ENCODE results near the gene IFRD1.

The IFRD1 gene

GRCh38 chr7:112485766-112486165, 35.5 kb downstream of the IFRD1 start (continued):
- no peak for TF ChIP-seq ZFP3 (CRISPR knock-in tag; IDR thresholded peaks at IDR 0.05)
- TF ChIP-seq ZNF565 (CRISPR knock-in tag; conservative IDR thresholded peaks at IDR 0.05; ENCODE audit: low read depth): no peak
- TF ChIP-seq, protein P1, sequence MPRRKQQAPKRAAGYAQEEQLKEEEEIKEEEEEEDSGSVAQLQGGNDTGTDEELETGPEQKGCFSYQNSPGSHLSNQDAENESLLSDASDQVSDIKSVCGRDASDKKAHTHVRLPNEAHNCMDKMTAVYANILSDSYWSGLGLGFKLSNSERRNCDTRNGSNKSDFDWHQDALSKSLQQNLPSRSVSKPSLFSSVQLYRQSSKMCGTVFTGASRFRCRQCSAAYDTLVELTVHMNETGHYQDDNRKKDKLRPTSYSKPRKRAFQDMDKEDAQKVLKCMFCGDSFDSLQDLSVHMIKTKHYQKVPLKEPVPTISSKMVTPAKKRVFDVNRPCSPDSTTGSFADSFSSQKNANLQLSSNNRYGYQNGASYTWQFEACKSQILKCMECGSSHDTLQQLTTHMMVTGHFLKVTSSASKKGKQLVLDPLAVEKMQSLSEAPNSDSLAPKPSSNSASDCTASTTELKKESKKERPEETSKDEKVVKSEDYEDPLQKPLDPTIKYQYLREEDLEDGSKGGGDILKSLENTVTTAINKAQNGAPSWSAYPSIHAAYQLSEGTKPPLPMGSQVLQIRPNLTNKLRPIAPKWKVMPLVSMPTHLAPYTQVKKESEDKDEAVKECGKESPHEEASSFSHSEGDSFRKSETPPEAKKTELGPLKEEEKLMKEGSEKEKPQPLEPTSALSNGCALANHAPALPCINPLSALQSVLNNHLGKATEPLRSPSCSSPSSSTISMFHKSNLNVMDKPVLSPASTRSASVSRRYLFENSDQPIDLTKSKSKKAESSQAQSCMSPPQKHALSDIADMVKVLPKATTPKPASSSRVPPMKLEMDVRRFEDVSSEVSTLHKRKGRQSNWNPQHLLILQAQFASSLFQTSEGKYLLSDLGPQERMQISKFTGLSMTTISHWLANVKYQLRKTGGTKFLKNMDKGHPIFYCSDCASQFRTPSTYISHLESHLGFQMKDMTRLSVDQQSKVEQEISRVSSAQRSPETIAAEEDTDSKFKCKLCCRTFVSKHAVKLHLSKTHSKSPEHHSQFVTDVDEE (CRISPR knock-in tag; IDR thresholded peaks at IDR 0.05): no peak
- TF ChIP-seq ESRRG (CRISPR knock-in tag; IDR thresholded peaks at IDR 0.05): no peak
- TF ChIP-seq CSDC2 (CRISPR knock-in tag; IDR thresholded peaks at IDR 0.05): no peak
- TF ChIP-seq ISL1 (CRISPR knock-in tag; IDR thresholded peaks at IDR 0.05): no peak

- TF ChIP-seq, protein P2, sequence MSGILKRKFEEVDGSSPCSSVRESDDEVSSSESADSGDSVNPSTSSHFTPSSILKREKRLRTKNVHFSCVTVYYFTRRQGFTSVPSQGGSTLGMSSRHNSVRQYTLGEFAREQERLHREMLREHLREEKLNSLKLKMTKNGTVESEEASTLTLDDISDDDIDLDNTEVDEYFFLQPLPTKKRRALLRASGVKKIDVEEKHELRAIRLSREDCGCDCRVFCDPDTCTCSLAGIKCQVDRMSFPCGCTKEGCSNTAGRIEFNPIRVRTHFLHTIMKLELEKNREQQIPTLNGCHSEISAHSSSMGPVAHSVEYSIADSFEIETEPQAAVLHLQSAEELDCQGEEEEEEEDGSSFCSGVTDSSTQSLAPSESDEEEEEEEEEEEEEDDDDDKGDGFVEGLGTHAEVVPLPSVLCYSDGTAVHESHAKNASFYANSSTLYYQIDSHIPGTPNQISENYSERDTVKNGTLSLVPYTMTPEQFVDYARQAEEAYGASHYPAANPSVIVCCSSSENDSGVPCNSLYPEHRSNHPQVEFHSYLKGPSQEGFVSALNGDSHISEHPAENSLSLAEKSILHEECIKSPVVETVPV (CRISPR knock-in tag; IDR thresholded peaks at IDR 0.05): no peak
- TF ChIP-seq POU6F1 (CRISPR knock-in tag; IDR thresholded peaks at IDR 0.05; ENCODE audit: borderline replicate concordance, low read depth): no peak
- ATAC-seq: no peak
Measured at GRCh38 chr7:112487457-112488263, 37.4 kb downstream of the IFRD1 start.

DNA sequence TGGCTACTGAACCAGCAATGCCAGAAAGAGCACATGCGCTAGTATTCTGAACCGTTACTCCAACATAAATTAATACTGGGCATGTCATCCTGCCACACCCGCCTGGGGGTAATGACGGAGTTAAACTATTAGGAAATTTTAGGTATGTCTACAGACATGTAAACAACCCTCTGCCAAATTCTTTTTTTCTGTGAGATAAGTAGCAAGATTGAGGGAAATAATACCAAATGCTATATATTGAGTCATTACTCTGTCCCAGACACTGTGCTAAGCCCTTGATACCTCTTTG, 37.9 kb downstream of the IFRD1 start:
- ATAC-seq: no peak

More for the DNA sequence above, 37.9 kb downstream of the IFRD1 start:
- TF ChIP-seq, protein P3, sequence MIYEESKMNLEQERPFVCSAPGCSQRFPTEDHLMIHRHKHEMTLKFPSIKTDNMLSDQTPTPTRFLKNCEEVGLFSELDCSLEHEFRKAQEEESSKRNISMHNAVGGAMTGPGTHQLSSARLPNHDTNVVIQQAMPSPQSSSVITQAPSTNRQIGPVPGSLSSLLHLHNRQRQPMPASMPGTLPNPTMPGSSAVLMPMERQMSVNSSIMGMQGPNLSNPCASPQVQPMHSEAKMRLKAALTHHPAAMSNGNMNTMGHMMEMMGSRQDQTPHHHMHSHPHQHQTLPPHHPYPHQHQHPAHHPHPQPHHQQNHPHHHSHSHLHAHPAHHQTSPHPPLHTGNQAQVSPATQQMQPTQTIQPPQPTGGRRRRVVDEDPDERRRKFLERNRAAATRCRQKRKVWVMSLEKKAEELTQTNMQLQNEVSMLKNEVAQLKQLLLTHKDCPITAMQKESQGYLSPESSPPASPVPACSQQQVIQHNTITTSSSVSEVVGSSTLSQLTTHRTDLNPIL (CRISPR knock-in tag; IDR thresholded peaks at IDR 0.05; ENCODE audit: low read depth): no peak
- TF ChIP-seq PPARA (CRISPR knock-in tag; IDR thresholded peaks at IDR 0.05; ENCODE audit: borderline replicate concordance) (no peak), ZNF565 (CRISPR knock-in tag; conservative IDR thresholded peaks at IDR 0.05; ENCODE audit: low read depth) (no peak), TCF4 (CRISPR knock-in tag; IDR thresholded peaks at IDR 0.05; ENCODE audit: borderline replicate concordance) (no peak), ZC3H10 (CRISPR knock-in tag; IDR thresholded peaks at IDR 0.05) (no peak), RARB (CRISPR knock-in tag; IDR thresholded peaks at IDR 0.05) (no peak), ZFP30 (CRISPR knock-in tag; IDR thresholded peaks at IDR 0.05) (no peak), ISL1 (CRISPR knock-in tag; IDR thresholded peaks at IDR 0.05) (no peak), ZNF70 (CRISPR knock-in tag; IDR thresholded peaks at IDR 0.05) (no peak), CSDC2 (CRISPR knock-in tag; IDR thresholded peaks at IDR 0.05) (no peak), ZFP3 (CRISPR knock-in tag; IDR thresholded peaks at IDR 0.05) (no peak), ESRRG (CRISPR knock-in tag; IDR thresholded peaks at IDR 0.05) (no peak), TOX (CRISPR knock-in tag; IDR thresholded peaks at IDR 0.05; ENCODE audit: borderline replicate concordance) (no peak), SNAI2 (CRISPR knock-in tag; IDR thresholded peaks at IDR 0.05) (no peak), ARNTL (CRISPR knock-in tag; IDR thresholded peaks at IDR 0.05; ENCODE audit: borderline replicate concordance, low read depth) (no peak), POU6F1 (CRISPR knock-in tag; IDR thresholded peaks at IDR 0.05; ENCODE audit: borderline replicate concordance, low read depth) (no peak)
- TF ChIP-seq, protein P1 (CRISPR knock-in tag; IDR thresholded peaks at IDR 0.05): no peak
- TF ChIP-seq, protein P4, sequence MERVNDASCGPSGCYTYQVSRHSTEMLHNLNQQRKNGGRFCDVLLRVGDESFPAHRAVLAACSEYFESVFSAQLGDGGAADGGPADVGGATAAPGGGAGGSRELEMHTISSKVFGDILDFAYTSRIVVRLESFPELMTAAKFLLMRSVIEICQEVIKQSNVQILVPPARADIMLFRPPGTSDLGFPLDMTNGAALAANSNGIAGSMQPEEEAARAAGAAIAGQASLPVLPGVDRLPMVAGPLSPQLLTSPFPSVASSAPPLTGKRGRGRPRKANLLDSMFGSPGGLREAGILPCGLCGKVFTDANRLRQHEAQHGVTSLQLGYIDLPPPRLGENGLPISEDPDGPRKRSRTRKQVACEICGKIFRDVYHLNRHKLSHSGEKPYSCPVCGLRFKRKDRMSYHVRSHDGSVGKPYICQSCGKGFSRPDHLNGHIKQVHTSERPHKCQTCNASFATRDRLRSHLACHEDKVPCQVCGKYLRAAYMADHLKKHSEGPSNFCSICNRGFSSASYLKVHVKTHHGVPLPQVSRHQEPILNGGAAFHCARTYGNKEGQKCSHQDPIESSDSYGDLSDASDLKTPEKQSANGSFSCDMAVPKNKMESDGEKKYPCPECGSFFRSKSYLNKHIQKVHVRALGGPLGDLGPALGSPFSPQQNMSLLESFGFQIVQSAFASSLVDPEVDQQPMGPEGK (CRISPR knock-in tag; IDR thresholded peaks at IDR 0.05; ENCODE audit: borderline replicate concordance): no peak
- TF ChIP-seq, protein P2 (CRISPR knock-in tag; IDR thresholded peaks at IDR 0.05): no peak

All from SK-N-SH treated with all-trans-retinoic acid at 6 μM for 48 hours (cell line).